Activated naive CD4-positive, alpha-beta T cell treated with anti-CD3 and anti-CD28 coated beads for 36 hours (primary cell): ENCODE measurements around the gene UCHL1. TPM values are rescaled to one million over a fixed set of nuclear protein-coding genes. Genes with fewer than 3 reads are reported as not detected.
"Not testable (repeated sequence)": the region's sequence is repeated elsewhere in the genome, so short reads cannot be mapped to it uniquely, and the experiment has no call there.

Source experiments
- CTCF ChIA-PET: fragments of 350-600 bp; sonication (Branson Sonifier 250); formaldehyde crosslinking; loops from one replicate; lab custom pipeline; 2021; ENCODE audit warnings: antibody characterized with exemption; lab: Charles Lee
- DNase-seq: peaks from one replicate; pipeline ENCODE4 v3.0.0-alpha.2; 2020
- H3K27ac Mint-ChIP-seq: one replicate; pipeline ENCODE4 v1.8.0; 2021; ENCODE audit warnings: mild to moderate bottlenecking, mixed read lengths
- H3K27me3 Mint-ChIP-seq: one replicate; pipeline ENCODE4 v1.8.0; 2021; ENCODE audit warnings: low read depth, mixed read lengths
- H3K36me3 Mint-ChIP-seq: one replicate; pipeline ENCODE4 v1.8.0; 2021; ENCODE audit warnings: low read depth, mixed read lengths
- H3K4me1 Mint-ChIP-seq: one replicate; pipeline ENCODE4 v1.8.0; 2021; ENCODE audit warnings: low read depth, mixed read lengths
- H3K4me3 Mint-ChIP-seq: one replicate; pipeline ENCODE4 v1.8.0; 2021; ENCODE audit warnings: mild to moderate bottlenecking, moderate library complexity, mixed read lengths
- H3K9me3 Mint-ChIP-seq: one replicate; pipeline ENCODE4 v1.8.0; 2021; ENCODE audit warnings: mixed read lengths
- intact Hi-C: fragments of 100-400 bp; cut with micrococcal nuclease; formaldehyde crosslinking; loops from one replicate; pipeline ENCODE4 v1.15.1; 2023
- total RNA-seq, 2 experiments: library from RNA; stranded (reverse); gene quantifications; one replicate each; pipeline ENCODE4 v1.2.3, GENCODE V29; 2021

The UCHL1 gene
- total RNA-seq, 2 experiments from 2014 or later, result 2.0 to 3.5 TPM

DNA sequence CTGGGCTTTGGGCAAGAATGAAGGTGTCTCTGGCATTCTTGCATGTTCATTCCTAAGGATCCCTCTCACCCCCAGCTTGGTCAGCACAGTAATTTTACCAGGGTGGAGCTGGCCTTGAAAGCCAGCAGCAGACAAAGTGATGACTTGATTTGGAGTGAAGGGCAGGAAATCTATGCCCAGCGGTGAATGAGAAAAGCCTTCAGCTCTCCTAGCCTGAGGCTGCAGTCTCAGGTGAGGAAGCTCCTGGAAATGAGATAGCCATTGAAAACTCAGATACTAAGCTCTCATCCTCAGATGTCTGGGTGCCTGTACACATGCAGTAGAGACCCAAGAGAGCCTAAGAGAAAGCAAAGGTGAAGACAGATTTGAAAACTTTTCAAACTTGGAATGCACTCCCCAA, 10.7 kb upstream of the UCHL1 start:
- CTCF ChIA-PET, result no interaction called here
- DNase-seq, result no peak
- H3K27me3 Mint-ChIP-seq, result peaks cover 13% of the 10 kb centered on the region
- no peak overlapping the region for H3K27ac Mint-ChIP-seq
- intact Hi-C loops, result no loop called here
- no peaks in the 10 kb centered on the region for H3K36me3 Mint-ChIP-seq
- peaks cover 2% of the 10 kb centered on the region for H3K9me3 Mint-ChIP-seq
- no peak overlapping the region for H3K4me3 Mint-ChIP-seq
- no peaks in the 10 kb centered on the region for H3K4me1 Mint-ChIP-seq

DNA sequence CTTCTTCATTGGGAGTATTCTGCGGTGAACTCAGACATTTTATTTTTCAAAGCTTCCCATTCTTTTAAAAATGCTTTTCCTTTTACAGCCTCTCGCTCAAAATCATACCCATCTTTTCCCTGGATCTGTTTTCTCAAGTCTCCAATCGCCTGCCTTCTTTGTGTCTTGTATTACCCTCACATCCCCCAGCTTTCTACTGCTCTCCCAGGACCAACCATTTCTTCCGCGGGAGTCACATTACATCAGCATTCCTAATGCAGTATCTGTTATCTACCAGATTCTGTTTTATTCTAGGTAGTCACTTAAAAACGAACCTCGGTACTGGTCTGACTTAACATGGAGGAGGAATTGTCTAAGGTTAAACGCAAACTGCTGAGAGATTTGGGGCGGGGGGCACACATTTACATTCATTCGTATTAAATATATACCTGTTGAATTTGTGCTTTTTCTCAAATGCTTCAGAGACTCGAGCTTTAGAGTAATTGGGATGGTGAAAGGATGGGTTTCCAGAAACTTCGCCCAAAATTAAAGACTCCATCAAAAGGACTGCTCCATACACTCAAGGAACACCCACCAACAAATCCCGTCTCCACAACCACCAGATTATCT, 493 bp upstream of the UCHL1 start:
- Mint-ChIP-seq H3K27ac (no peak overlapping the region), H3K27me3 (peaks cover 52% of the 10 kb centered on the region), H3K4me1 (peaks cover 8% of the 10 kb centered on the region), H3K4me3 (peak overlapping the region; percentile 26), H3K36me3 (no peaks in the 10 kb centered on the region), H3K9me3 (no peaks in the 10 kb centered on the region)
- CTCF ChIA-PET, result no interaction called here
- intact Hi-C loops, result no loop called here
- no peak for DNase-seq

DNA sequence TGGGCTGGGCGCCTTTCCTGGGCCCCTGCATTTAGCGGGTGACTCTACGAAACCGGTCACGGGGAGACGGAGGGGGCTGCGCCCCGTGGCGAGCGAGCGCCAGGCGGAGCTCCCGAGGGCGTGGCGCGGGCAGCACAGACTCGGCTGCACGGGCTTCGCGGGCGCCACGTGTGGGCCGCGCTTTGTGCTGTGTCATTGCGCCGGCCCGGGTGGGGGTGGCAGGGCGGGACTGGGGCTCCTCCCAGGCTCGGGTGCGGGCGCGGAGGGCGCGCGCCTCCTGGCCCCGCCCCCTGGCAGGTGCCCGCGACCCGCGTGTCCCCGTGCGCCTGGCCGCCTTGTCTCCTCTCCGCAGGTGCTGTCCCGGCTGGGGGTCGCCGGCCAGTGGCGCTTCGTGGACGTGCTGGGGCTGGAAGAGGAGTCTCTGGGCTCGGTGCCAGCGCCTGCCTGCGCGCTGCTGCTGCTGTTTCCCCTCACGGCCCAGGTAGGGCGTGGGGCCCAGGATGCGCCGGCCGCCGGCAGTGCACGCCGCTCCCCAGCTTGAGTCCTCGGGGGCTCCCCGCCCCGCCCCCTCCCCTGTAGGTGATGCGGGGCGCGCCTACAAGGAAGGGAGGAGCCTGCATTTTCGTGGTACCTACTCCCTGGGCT, 651 bp downstream of the UCHL1 start:
- intact Hi-C loops, result no loop called here
- Mint-ChIP-seq H3K27me3 (peaks cover 57% of the 10 kb centered on the region), H3K36me3 (no peaks in the 10 kb centered on the region), H3K4me1 (peaks cover 8% of the 10 kb centered on the region), H3K27ac (no peak overlapping the region), H3K4me3 (peak overlapping the region; percentile 60), H3K9me3 (no peaks in the 10 kb centered on the region)
- CTCF ChIA-PET, result interaction anchor here (0.6 to 3.1 kb wide), 3 partner anchors 23 to 405 kb away, joined by 3 to 18 read pairs (median 4); no protein-coding TSS in a partner anchor
- DNase-seq, result peak; percentile 29

GRCh38 chr4:41257906-41258305, 1.2 kb downstream of the UCHL1 start:
- DNase-seq, result no peak
- Mint-ChIP-seq H3K36me3 (no peaks in the 10 kb centered on the region), H3K9me3 (no peaks in the 10 kb centered on the region), H3K27ac (no peak overlapping the region), H3K27me3 (peaks cover 57% of the 10 kb centered on the region), H3K4me1 (peaks cover 8% of the 10 kb centered on the region), H3K4me3 (peak overlapping the region; percentile 60)
- CTCF ChIA-PET, result interaction anchor here (0.6 to 3.1 kb wide), 6 partner anchors 22 to 1485 kb away, joined by 3 to 18 read pairs (median 4); no protein-coding TSS in a partner anchor
- intact Hi-C loops, result loop anchor here (2.0 kb wide), 1 partner anchor 41 kb away; no protein-coding TSS in a partner anchor

- H3K4me3 Mint-ChIP-seq, result no peak overlapping the region
- DNase-seq, result peak; percentile 23
- peaks cover 8% of the 10 kb centered on the region for H3K4me1 Mint-ChIP-seq
- H3K27me3 Mint-ChIP-seq, result peaks cover 59% of the 10 kb centered on the region
- CTCF ChIA-PET, result interaction anchor here (0.5 to 3.1 kb wide), 7 partner anchors 18 to 627 kb away, joined by 3 to 18 read pairs (median 4); no protein-coding TSS in a partner anchor
- H3K9me3 Mint-ChIP-seq, result no peaks in the 10 kb centered on the region
- no peak overlapping the region for H3K27ac Mint-ChIP-seq
- intact Hi-C loops, result loop anchor here (2.0 kb wide), 1 partner anchor 42 kb away; no protein-coding TSS in a partner anchor
- H3K36me3 Mint-ChIP-seq, result no peaks in the 10 kb centered on the region
Observed at GRCh38 chr4:41258783-41259182, 2.1 kb downstream of the UCHL1 start.

DNA sequence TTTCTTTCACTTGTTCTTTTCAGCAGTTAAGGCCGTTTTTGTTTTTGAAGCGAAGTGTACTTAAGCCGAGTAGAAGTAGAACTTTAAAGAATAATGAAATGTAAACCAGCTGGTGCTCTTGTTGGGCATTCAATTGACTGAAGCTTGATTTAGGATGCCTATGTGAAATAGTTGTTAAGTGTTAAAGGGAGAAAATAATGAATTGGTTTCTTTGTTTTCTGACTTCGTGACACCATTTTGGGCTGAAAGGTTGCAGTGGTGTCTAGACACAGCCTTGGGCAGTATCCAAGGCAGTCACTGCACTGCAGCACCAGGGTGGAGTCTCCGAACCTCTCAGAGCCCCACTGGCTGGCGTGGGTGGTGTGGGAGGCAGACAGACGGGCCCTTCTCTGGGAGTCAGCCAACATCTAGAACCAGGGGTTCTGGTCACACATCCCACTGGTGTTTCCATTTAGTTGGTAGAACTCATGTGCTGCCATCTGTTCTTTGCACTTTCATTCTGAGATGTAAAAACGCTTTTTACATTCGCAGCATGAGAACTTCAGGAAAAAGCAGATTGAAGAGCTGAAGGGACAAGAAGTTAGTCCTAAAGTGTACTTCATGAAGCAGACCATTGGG, 3.5 kb downstream of the UCHL1 start:
- Mint-ChIP-seq H3K27me3 (peaks cover 53% of the 10 kb centered on the region), H3K36me3 (no peaks in the 10 kb centered on the region)

GRCh38 chr4:41262198-41262597, 5.5 kb downstream of the UCHL1 start:
- intact Hi-C loops, result no loop called here
- H3K27me3 Mint-ChIP-seq, result peaks cover 37% of the 10 kb centered on the region
- H3K27ac Mint-ChIP-seq, result no peak overlapping the region
- H3K4me3 Mint-ChIP-seq, result no peak overlapping the region
- CTCF ChIA-PET, result no interaction called here
- H3K9me3 Mint-ChIP-seq, result no peaks in the 10 kb centered on the region
- H3K36me3 Mint-ChIP-seq, result no peaks in the 10 kb centered on the region
- DNase-seq, result no peak
- H3K4me1 Mint-ChIP-seq, result peaks cover 6% of the 10 kb centered on the region

More for the DNA sequence above, 3.5 kb downstream of the UCHL1 start:
- H3K9me3 Mint-ChIP-seq, result no peaks in the 10 kb centered on the region
- intact Hi-C loops, result no loop called here
- CTCF ChIA-PET, result interaction anchor here (1.6 to 3.1 kb wide), 2 partner anchors 20 to 400 kb away, joined by 3 to 18 read pairs; no protein-coding TSS in a partner anchor
- no peak for DNase-seq
- H3K4me1 Mint-ChIP-seq, result peaks cover 8% of the 10 kb centered on the region
- H3K4me3 Mint-ChIP-seq, result no peak overlapping the region
- H3K27ac Mint-ChIP-seq, result no peak overlapping the region

DNA sequence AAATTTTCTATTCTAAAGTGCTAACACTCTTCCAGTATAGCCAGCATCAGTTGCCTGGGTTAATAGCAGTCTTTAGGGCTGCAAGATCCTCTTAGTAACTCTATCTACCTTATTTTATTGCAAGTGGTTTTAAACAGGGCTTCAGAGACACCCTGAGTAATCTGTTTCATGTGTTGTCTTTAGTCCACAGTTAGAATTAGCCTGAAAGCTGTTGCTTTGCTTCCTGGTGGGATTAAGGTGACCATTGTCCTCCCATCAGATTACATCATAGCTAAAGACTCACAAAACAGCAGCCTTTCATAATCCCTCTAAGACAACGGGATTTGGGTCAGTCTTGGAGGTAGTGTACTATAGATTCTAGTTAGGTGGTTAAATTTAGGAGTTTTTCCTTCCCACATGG, 7.5 kb downstream of the UCHL1 start:
- CTCF ChIA-PET, result no interaction called here
- Mint-ChIP-seq H3K27ac (no peak overlapping the region), H3K36me3 (no peaks in the 10 kb centered on the region), H3K27me3 (peaks cover 30% of the 10 kb centered on the region), H3K4me3 (no peak overlapping the region), H3K9me3 (no peaks in the 10 kb centered on the region), H3K4me1 (no peaks in the 10 kb centered on the region)
- no peak for DNase-seq
- intact Hi-C loops, result no loop called here

- Mint-ChIP-seq H3K9me3 (no peaks in the 10 kb centered on the region), H3K4me3 (no peak overlapping the region), H3K36me3 (no peaks in the 10 kb centered on the region), H3K27ac (no peak overlapping the region), H3K4me1 (no peaks in the 10 kb centered on the region), H3K27me3 (peaks cover 13% of the 10 kb centered on the region)
- CTCF ChIA-PET, result no interaction called here
- DNase-seq, result no peak
- intact Hi-C loops, result no loop called here
Observed at GRCh38 chr4:41267997-41268396, 11.3 kb downstream of the UCHL1 start.

DNA sequence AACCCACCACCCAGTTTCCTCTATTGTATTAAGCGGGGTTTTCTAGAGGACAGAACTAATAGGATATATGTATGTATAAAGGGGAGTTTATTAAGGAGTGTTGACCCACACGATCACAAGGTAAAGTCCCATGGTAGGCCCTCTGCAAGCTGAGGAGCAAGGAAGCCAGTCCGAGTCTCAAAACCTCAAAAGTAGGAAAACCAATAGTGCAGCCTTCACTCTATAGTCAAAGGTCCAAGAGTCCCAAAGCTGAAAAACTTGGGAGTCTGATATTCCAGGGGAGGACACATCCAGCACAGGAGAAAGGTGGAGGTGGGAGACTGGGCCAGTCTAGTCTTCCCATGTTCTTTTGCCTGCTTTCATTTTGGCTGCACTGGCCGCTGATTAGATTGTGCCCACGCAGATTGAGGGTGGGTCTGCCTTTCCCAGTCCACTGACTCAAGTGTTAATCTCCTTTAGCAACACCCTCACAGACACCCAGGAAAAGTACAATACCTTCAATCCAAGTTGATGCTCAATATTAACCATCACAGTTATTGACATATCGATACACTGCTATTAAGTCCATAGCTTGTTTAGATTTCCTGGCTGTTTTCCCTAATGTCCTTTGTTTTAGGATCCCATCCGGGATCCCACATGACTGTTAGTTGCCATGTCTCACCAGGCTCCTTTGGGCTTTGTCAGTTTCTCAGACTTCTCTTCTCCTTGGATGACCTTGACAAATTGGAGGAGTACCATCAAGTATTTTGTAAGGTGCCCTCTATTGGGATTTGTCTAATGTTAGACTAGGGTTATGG, 12.2 kb downstream of the UCHL1 start:
- DNase-seq, result no peak
- Mint-ChIP-seq H3K9me3 (no peaks in the 10 kb centered on the region), H3K36me3 (no peaks in the 10 kb centered on the region), H3K4me1 (no peaks in the 10 kb centered on the region), H3K4me3 (no peak overlapping the region), H3K27me3 (peaks cover 6% of the 10 kb centered on the region), H3K27ac (no peak overlapping the region)
- intact Hi-C loops, result no loop called here
- CTCF ChIA-PET, result interaction anchor here (0.6 to 0.9 kb wide), 2 partner anchors 12 kb away, joined by 4 to 5 read pairs; no protein-coding TSS in a partner anchor

GRCh38 chr4:41269682-41270081, 13.0 kb downstream of the UCHL1 start:
- H3K27ac Mint-ChIP-seq, result no peak overlapping the region
- CTCF ChIA-PET, result interaction anchor here (0.9 kb wide), 1 partner anchor 12 kb away, joined by 5 read pairs; no protein-coding TSS in a partner anchor
- intact Hi-C loops, result no loop called here
- no peak overlapping the region for H3K4me3 Mint-ChIP-seq
- H3K4me1 Mint-ChIP-seq, result no peaks in the 10 kb centered on the region
- H3K9me3 Mint-ChIP-seq, result no peaks in the 10 kb centered on the region
- no peak for DNase-seq
- H3K27me3 Mint-ChIP-seq, result peaks cover 6% of the 10 kb centered on the region
- no peaks in the 10 kb centered on the region for H3K36me3 Mint-ChIP-seq

DNA sequence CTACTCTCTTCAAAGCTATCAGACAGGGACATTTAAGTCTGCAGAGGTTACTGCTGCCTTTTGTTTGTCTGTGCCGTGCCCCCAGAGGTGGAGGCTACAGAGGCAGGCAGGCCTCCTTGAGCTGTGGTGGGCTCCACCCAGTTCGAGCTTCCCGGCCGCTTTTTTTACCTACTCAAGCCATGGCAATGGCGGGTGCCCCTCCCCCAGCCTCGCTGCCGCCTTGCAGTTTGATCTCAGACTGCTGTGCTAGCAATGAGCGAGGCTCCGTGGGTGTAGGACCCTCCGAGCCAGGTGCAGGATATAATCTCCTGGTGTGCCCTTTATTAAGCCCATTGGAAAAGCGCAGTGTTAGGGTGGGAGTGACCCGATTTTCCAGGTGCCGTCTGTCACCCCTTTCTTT, 19.2 kb downstream of the UCHL1 start:
- H3K9me3 Mint-ChIP-seq, DNase-seq, H3K4me1 Mint-ChIP-seq, H3K36me3 Mint-ChIP-seq, H3K4me3 Mint-ChIP-seq, CTCF ChIA-PET, H3K27me3 Mint-ChIP-seq, intact Hi-C loops, H3K27ac Mint-ChIP-seq: not testable (repeated sequence)
